ENCODE results near the gene FRG2C. TPM values are rescaled to one million over a fixed set of nuclear protein-coding genes. Genes with fewer than 3 reads are reported as not detected.
"Not testable (repeated sequence)": the region's sequence is repeated elsewhere in the genome, so short reads cannot be mapped to it uniquely, and the experiment has no call there.

FRG2C gene
- total RNA-seq, 1 donor, result under 0.01 TPM

- not testable (repeated sequence) for H4K20me1 ChIP-seq (ENCODE audit: insufficient read depth, low read length); H3K27me3 ChIP-seq (ENCODE audit: insufficient read depth, low read length); DNase-seq (ENCODE audit: insufficient read length, low spot score, missing footprints); H3K9me3 ChIP-seq (ENCODE audit: low read depth, low read length); H3K4me1 ChIP-seq (ENCODE audit: insufficient read depth, low read length); H3K27ac ChIP-seq (ENCODE audit: low read depth, low read length); H2AFZ ChIP-seq (ENCODE audit: low read length); H3K79me2 ChIP-seq (ENCODE audit: insufficient read depth, low read length); H3K36me3 ChIP-seq (ENCODE audit: insufficient read depth, low read length)
- peak overlapping the region; percentile 42 for H3K4me3 ChIP-seq (ENCODE audit: insufficient read depth, low read length)
- H3K4me2 ChIP-seq (ENCODE audit: insufficient read depth, low read length), result peak overlapping the region; percentile 13
These were observed 4.7 kb downstream of the FRG2C start for GRCh38 chr3:75668759-75669347.

GRCh38 chr3:75669348-75670297, 5.5 kb downstream of the FRG2C start:
- not testable (repeated sequence) for H3K27ac ChIP-seq (ENCODE audit: low read depth, low read length); H3K36me3 ChIP-seq (ENCODE audit: insufficient read depth, low read length); H3K9me3 ChIP-seq (ENCODE audit: low read depth, low read length); H4K20me1 ChIP-seq (ENCODE audit: insufficient read depth, low read length); H3K79me2 ChIP-seq (ENCODE audit: insufficient read depth, low read length); H3K27me3 ChIP-seq (ENCODE audit: insufficient read depth, low read length); H2AFZ ChIP-seq (ENCODE audit: low read length); H3K4me1 ChIP-seq (ENCODE audit: insufficient read depth, low read length)
- Histone ChIP-seq H3K4me3 (ENCODE audit: insufficient read depth, low read length) (peak overlapping the region; percentile 42), H3K4me2 (ENCODE audit: insufficient read depth, low read length) (peak overlapping the region; percentile 55)
- DNase-seq (ENCODE audit: insufficient read length, low spot score, missing footprints), result peak; percentile 75

GRCh38 chr3:75670298-75671286, 6.5 kb downstream of the FRG2C start:
- Histone ChIP-seq H3K4me3 (ENCODE audit: insufficient read depth, low read length) (peak overlapping the region; percentile 13), H3K4me2 (ENCODE audit: insufficient read depth, low read length) (peak overlapping the region; percentile 55)
- not testable (repeated sequence) for H2AFZ ChIP-seq (ENCODE audit: low read length); H3K27ac ChIP-seq (ENCODE audit: low read depth, low read length); H3K4me1 ChIP-seq (ENCODE audit: insufficient read depth, low read length); H3K36me3 ChIP-seq (ENCODE audit: insufficient read depth, low read length); H3K9me3 ChIP-seq (ENCODE audit: low read depth, low read length); H4K20me1 ChIP-seq (ENCODE audit: insufficient read depth, low read length); H3K79me2 ChIP-seq (ENCODE audit: insufficient read depth, low read length); H3K27me3 ChIP-seq (ENCODE audit: insufficient read depth, low read length)
- DNase-seq (ENCODE audit: insufficient read length, low spot score, missing footprints), result peak; percentile 76

GRCh38 chr3:75671287-75672139, 7.4 kb downstream of the FRG2C start:
- not testable (repeated sequence) for H4K20me1 ChIP-seq (ENCODE audit: insufficient read depth, low read length); H3K27me3 ChIP-seq (ENCODE audit: insufficient read depth, low read length); H3K4me1 ChIP-seq (ENCODE audit: insufficient read depth, low read length); H3K9me3 ChIP-seq (ENCODE audit: low read depth, low read length); H3K36me3 ChIP-seq (ENCODE audit: insufficient read depth, low read length); DNase-seq (ENCODE audit: insufficient read length, low spot score, missing footprints); H2AFZ ChIP-seq (ENCODE audit: low read length); H3K79me2 ChIP-seq (ENCODE audit: insufficient read depth, low read length); H3K27ac ChIP-seq (ENCODE audit: low read depth, low read length)
- peak overlapping the region; percentile 61 for H3K4me3 ChIP-seq (ENCODE audit: insufficient read depth, low read length)
- H3K4me2 ChIP-seq (ENCODE audit: insufficient read depth, low read length), result peak overlapping the region; percentile 55

- peak overlapping the region; percentile 55 for H3K4me2 ChIP-seq (ENCODE audit: insufficient read depth, low read length)
- not testable (repeated sequence) for H2AFZ ChIP-seq (ENCODE audit: low read length); H3K9me3 ChIP-seq (ENCODE audit: low read depth, low read length); H3K79me2 ChIP-seq (ENCODE audit: insufficient read depth, low read length); H3K4me1 ChIP-seq (ENCODE audit: insufficient read depth, low read length); H3K36me3 ChIP-seq (ENCODE audit: insufficient read depth, low read length); H3K27me3 ChIP-seq (ENCODE audit: insufficient read depth, low read length); H4K20me1 ChIP-seq (ENCODE audit: insufficient read depth, low read length)
- H3K4me3 ChIP-seq (ENCODE audit: insufficient read depth, low read length), result peak overlapping the region; percentile 61
- peak; percentile 69 for DNase-seq (ENCODE audit: insufficient read length, low spot score, missing footprints)
- peak overlapping the region; percentile 24 for H3K27ac ChIP-seq (ENCODE audit: low read depth, low read length)
These were observed 8.1 kb downstream of the FRG2C start for GRCh38 chr3:75672140-75672775.

GRCh38 chr3:75683965-75684364, 19.8 kb downstream of the FRG2C start:
- not testable (repeated sequence) for H3K27me3 ChIP-seq (ENCODE audit: insufficient read depth, low read length); H3K4me2 ChIP-seq (ENCODE audit: insufficient read depth, low read length); H2AFZ ChIP-seq (ENCODE audit: low read length); H3K27ac ChIP-seq (ENCODE audit: low read depth, low read length); H3K4me3 ChIP-seq (ENCODE audit: insufficient read depth, low read length); H3K36me3 ChIP-seq (ENCODE audit: insufficient read depth, low read length); H3K9me3 ChIP-seq (ENCODE audit: low read depth, low read length); H3K4me1 ChIP-seq (ENCODE audit: insufficient read depth, low read length); DNase-seq (ENCODE audit: insufficient read length, low spot score, missing footprints); H4K20me1 ChIP-seq (ENCODE audit: insufficient read depth, low read length); H3K79me2 ChIP-seq (ENCODE audit: insufficient read depth, low read length)

All from osteoblast (primary cell).